OCI-LY1 (cell line): ENCODE data around the gene FRMD7.

Experiments
- CTCF ChIP-seq: fragments of 200-600 bp; sonication (generic), shearing (Covaris generic); IDR thresholded peaks from 2 replicates; pipeline ENCODE4 v1.5.1; 2017; ENCODE audit warnings: mild to moderate bottlenecking, antibody characterized with exemption, low read length, moderate library complexity, mixed read lengths
- EZH2 ChIP-seq: fragments of 200-600 bp; sonication (generic), shearing (Covaris generic); IDR thresholded peaks from 2 replicates; pipeline ENCODE4 v1.8.0; 2017; ENCODE audit warnings: borderline replicate concordance, mixed run types, mild to moderate bottlenecking, antibody characterized with exemption, low read length, moderate library complexity, mixed read lengths

- no peak for TF ChIP-seq CTCF
- no peak for TF ChIP-seq EZH2
Measured at GRCh38 chrX:132094164-132094563, 33.7 kb downstream of the FRMD7 start.
